HG02943 (cell line): ENCODE results near the gene DHFR2.

Experiments used
- ATAC-seq: cut with Tn5 transposase; IDR thresholded peaks from one replicate; pipeline ENCODE4 v1.9.1; 2021; ENCODE audit warnings: mild to moderate bottlenecking, low read depth, moderate library complexity; ENCODE audit not compliant: unreplicated experiment

DHFR2 gene

GRCh38 chr3:94008253-94008652, 54.5 kb downstream of the DHFR2 start:
- no peak for ATAC-seq
